Thymus (tissue), 11 donors: Measurements from ENCODE around the gene TRIM26. TPM values are rescaled to one million over a fixed set of nuclear protein-coding genes. Genes with fewer than 3 reads are reported as not detected.
A peak's percentile ranks its signal among the peaks of the same experiment; 100 is the strongest.
"Not testable (repeated sequence)": the region's sequence is repeated elsewhere in the genome, so short reads cannot be mapped to it uniquely, and the experiment has no call there.

ENCODE experiments used
- DNase-seq, 9 donors: peaks; one replicate each; pipeline ENCODE4 v3.0.0-alpha.2; 2013; ENCODE audit warnings: low spot score in 9 of 9, low read depth in 6 of 9, missing footprints in 1 of 9
- H3K27ac ChIP-seq, 2 donors: one replicate each; pipeline ENCODE4 v1.5.1; 2013; ENCODE audit warnings: control low read depth in 1 of 2, low read depth in 1 of 2, low read length in 1 of 2, mild to moderate bottlenecking in 1 of 2, moderate library complexity in 1 of 2
- H3K27me3 ChIP-seq, 2 donors: one replicate each; pipeline ENCODE4 v1.5.1; 2013; ENCODE audit warnings: low read length in 1 of 2; ENCODE audit not compliant: control insufficient read depth in 2 of 2, insufficient read depth in 1 of 2
- H3K36me3 ChIP-seq, 2 donors: one replicate each; pipeline ENCODE4 v1.5.1; 2013; ENCODE audit warnings: low read length in 1 of 2, mild to moderate bottlenecking in 1 of 2, moderate library complexity in 1 of 2; ENCODE audit not compliant: control insufficient read depth in 2 of 2, insufficient read depth in 2 of 2
- H3K4me1 ChIP-seq, 2 donors: one replicate each; pipeline ENCODE4 v1.5.1; 2013; ENCODE audit warnings: low read length in 2 of 2; ENCODE audit not compliant: control insufficient read depth in 2 of 2, insufficient read depth in 2 of 2
- H3K4me3 ChIP-seq, 2 donors: one replicate each; pipeline ENCODE4 v1.5.1; 2013; ENCODE audit warnings: low read length in 2 of 2, control low read depth in 1 of 2, mild to moderate bottlenecking in 1 of 2
- H3K9me3 ChIP-seq, 2 donors: one replicate each; pipeline ENCODE4 v1.5.1; 2013; ENCODE audit warnings: low read length in 1 of 2, mild to moderate bottlenecking in 1 of 2; ENCODE audit not compliant: control insufficient read depth in 2 of 2, insufficient read depth in 1 of 2
- WGBS: extraction: QIAGEN DNeasy Blood & Tissue Kit; methylation state at CpG from one replicate; pipeline ENCODE4 v1.1.7; 2013; 5-methylcytosine and 5-hydroxymethylcytosine counted together
- polyA plus RNA-seq: library from polyadenylated mRNA; stranded (reverse); fragments of 200-250 nt; gene quantifications from one replicate; pipeline ENCODE4 v1.2.3, GENCODE V29; 2013
- total RNA-seq: library from RNA; stranded (reverse); fragments of 120-200 nt; gene quantifications from one replicate; pipeline ENCODE4 v1.2.4, GENCODE V29; 2013
- donor health status: healthy.

TRIM26 gene
- total and polyA plus RNA-seq, 2 donors = 19.7 to 31.3 TPM

DNA sequence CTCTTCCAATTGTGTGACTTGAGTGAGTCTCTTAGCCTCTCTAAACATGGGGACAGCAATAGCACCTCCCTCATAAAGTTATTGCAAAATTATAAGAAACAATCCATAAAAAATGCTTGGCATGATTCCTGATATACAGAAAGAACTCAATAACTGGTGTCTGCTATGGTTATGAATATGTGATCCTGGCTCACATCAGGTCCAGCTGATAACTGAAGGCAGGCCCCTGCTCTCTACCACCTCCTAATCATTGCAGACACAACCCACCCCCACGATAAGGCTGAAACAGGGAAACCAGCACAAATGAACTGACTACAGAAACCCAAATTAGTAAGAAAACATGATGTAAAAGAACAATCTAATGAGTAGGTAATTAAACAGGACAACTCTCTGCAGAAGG is 44.5 kb downstream of the TRIM26 start:
- WGBS = 89% methylated on average over 1 of the region's 1 CpG

GRCh38 chr6:30167101-30167500 is 46.1 kb downstream of the TRIM26 start:
- H3K27me3 ChIP-seq = peaks cover 12 to 26% of the 10 kb centered on the region in 2 donors
- WGBS = 39% methylated on average over 6 of the region's 6 CpGs

More for the DNA sequence above, 44.5 kb downstream of the TRIM26 start:
- Histone ChIP-seq H3K36me3 (no peaks in the 10 kb centered on the region), H3K27ac (no peak overlapping the region), H3K4me1 (peaks cover 0 to 4% of the 10 kb centered on the region in 2 donors), H3K27me3 (peaks cover 22 to 43% of the 10 kb centered on the region in 2 donors), H3K9me3 (no peaks in the 10 kb centered on the region), H3K4me3 (no peak overlapping the region)
- DNase-seq = no peak

DNA sequence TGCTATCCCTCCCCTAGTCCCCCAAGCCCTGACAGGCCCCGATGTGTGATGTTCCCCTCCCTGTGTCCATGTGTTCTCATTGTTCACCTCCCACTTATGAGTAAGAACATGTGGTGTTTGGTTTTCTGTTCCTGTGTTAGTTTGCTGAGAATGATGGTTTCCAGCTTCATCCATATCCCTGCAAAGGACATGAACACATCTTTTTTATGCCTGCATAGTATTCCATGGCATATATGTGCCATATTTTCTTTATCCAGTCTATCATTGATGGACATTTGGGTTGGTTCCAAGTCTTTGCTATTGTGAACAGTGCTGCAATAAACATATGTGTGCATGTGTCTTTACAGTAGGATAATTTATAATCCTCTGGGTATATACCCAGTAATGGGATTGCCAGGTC is 48.0 kb downstream of the TRIM26 start:
- not testable (repeated sequence) for H3K27me3 ChIP-seq, H3K4me3 ChIP-seq, H3K4me1 ChIP-seq, H3K9me3 ChIP-seq, H3K27ac ChIP-seq, DNase-seq, H3K36me3 ChIP-seq
- WGBS = 96% methylated on average over 1 of the region's 1 CpG

More at GRCh38 chr6:30167101-30167500, 46.1 kb downstream of the TRIM26 start:
- Histone ChIP-seq H3K4me3 (no peak overlapping the region), H3K36me3 (no peaks in the 10 kb centered on the region), H3K9me3 (no peaks in the 10 kb centered on the region), H3K4me1 (peaks cover 0 to 7% of the 10 kb centered on the region in 2 donors), H3K27ac (no peak overlapping the region)
- DNase-seq = peak in 1 of 9 donors; percentile 9

GRCh38 chr6:30164714-30165113 is 48.5 kb downstream of the TRIM26 start:
- no peak overlapping the region for H3K4me3 ChIP-seq
- peaks cover 0 to 6% of the 10 kb centered on the region in 2 donors for H3K27me3 ChIP-seq
- H3K9me3 ChIP-seq = no peaks in the 10 kb centered on the region
- 90% methylated on average over 4 of the region's 4 CpGs for WGBS
- peaks cover 0 to 5% of the 10 kb centered on the region in 2 donors for H3K4me1 ChIP-seq
- no peaks in the 10 kb centered on the region for H3K36me3 ChIP-seq
- H3K27ac ChIP-seq = no peak overlapping the region
- DNase-seq = no peak

GRCh38 chr6:30163918-30164654 is 49.1 kb downstream of the TRIM26 start:
- Histone ChIP-seq H3K4me1 (peaks cover 0 to 5% of the 10 kb centered on the region in 2 donors), H3K9me3 (no peaks in the 10 kb centered on the region), H3K4me3 (no peak overlapping the region), H3K36me3 (no peaks in the 10 kb centered on the region), H3K27me3 (peaks cover 0 to 6% of the 10 kb centered on the region in 2 donors), H3K27ac (no peak overlapping the region)
- no peak for DNase-seq
- 96% methylated on average over 16 of the region's 16 CpGs for WGBS

- H3K36me3 ChIP-seq = no peaks in the 10 kb centered on the region
- H3K4me1 ChIP-seq = peaks cover 0 to 5% of the 10 kb centered on the region in 2 donors
- 70% methylated on average over 31 of the region's 31 CpGs for WGBS
- no peak for DNase-seq
- H3K4me3 ChIP-seq = no peak within 1 kb of the TSS
- no peak within 1 kb of the TSS for H3K27ac ChIP-seq
- no peaks in the 10 kb centered on the region for H3K9me3 ChIP-seq
- H3K27me3 ChIP-seq = peaks cover 0 to 3% of the 10 kb centered on the region in 2 donors
These were observed 49.9 kb downstream of the TRIM26 start, which contains the start of gene TRIM15 for GRCh38 chr6:30163090-30163917. TRIM15 (plus strand) TSS chr6:30163546; CDS start chr6:30163685, 139 bp downstream.

GRCh38 chr6:30162265-30163089 is 50.7 kb downstream of the TRIM26 start:
- H3K4me1 ChIP-seq = peaks cover 0 to 5% of the 10 kb centered on the region in 2 donors
- H3K9me3 ChIP-seq = no peaks in the 10 kb centered on the region
- 89% methylated on average over 12 of the region's 12 CpGs for WGBS
- H3K4me3 ChIP-seq = no peak overlapping the region
- H3K36me3 ChIP-seq = no peaks in the 10 kb centered on the region
- H3K27ac ChIP-seq = no peak overlapping the region
- H3K27me3 ChIP-seq = no peaks in the 10 kb centered on the region
- no peak for DNase-seq

DNA sequence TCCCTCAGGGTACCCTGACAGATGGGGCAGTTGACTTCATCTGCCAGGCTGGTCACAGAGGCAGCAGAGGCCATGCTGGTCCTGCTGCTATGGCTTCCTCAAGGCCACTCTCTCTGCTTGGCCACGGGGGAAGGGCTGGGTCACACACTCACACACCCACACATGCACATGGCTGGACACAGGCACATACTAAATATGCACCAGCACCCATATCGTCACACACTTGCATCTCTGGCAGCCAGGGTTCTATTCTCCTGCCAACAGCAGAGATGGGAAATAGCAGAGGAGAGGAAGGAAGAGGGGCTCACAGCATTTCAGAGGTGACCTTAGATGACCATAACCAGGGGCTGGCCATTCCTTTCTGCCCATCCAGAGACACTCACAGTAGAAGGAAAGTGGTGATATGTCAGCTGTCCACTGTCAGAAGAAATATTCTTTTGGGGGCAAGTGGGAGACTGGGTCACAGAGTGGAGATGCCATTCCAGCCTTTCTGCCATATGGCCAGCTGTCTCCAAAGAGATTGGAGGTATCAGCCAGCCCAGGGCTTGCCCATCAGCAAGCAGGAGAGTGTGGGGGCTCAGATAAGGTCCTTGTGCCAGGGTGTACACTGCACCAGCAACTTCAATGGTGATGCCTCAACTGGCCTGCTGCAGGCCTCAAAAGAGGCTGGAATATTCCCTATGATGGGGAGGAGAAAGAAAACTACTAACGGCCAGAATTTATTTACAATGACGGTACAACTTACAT is 52.2 kb downstream of the TRIM26 start, which contains the start of gene TRIM10:
TSS of gene TRIM10 (minus strand) at position 427 of the 747 bp plus-strand sequence. CDS start at position 74, 353 bp downstream.
- no peak for DNase-seq
- 95% methylated on average over 4 of the region's 4 CpGs for WGBS
- H3K36me3 ChIP-seq = no peaks in the 10 kb centered on the region
- no peak within 1 kb of the TSS for H3K27ac ChIP-seq
- H3K27me3 ChIP-seq = no peaks in the 10 kb centered on the region
- H3K9me3 ChIP-seq = peaks cover 0 to 3% of the 10 kb centered on the region in 2 donors
- no peak within 1 kb of the TSS for H3K4me3 ChIP-seq
- H3K4me1 ChIP-seq = peaks cover 0 to 5% of the 10 kb centered on the region in 2 donors
